Measurements from ENCODE around the gene OGA.

OGA gene

DNA sequence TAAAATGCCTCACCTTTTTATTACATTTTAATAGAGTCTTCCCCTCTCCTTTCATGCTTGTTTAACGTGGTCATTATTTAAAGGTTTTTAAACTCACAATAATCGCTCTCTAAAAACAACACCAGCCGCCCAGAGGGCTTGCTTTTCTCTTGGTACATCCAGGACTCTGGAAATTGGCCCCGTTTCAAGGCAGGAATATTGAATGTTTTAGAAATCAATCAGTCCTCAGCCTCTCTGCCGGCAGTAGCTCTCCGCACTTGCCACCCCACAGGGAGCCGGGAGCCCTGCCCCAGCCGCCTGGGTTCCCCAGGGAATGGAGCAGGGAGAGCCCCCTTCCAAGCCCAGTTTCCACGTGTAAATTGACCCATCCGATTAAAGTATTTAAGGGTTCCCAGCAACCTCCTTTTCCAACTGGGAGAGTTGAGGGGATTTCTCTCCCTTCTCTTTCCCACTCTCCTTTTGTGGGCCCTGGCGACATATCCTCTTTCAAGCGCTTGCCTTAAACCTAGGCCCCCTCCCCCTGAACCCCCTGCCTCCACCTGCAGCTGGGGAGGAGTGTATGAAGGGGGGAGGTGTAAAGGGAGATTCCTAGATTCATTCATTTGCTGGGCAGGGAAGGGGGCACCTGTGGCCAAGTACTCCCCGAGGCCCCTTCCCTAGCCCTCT lies 44.2 kb downstream of the OGA start:
- DNase-seq, result peak; percentile 15

GRCh38 chr10:101772895-101773761 lies 45.1 kb downstream of the OGA start:
- no peak for DNase-seq

- DNase-seq, result no peak
These were observed 46.0 kb downstream of the OGA start for GRCh38 chr10:101772017-101772894.

DNA sequence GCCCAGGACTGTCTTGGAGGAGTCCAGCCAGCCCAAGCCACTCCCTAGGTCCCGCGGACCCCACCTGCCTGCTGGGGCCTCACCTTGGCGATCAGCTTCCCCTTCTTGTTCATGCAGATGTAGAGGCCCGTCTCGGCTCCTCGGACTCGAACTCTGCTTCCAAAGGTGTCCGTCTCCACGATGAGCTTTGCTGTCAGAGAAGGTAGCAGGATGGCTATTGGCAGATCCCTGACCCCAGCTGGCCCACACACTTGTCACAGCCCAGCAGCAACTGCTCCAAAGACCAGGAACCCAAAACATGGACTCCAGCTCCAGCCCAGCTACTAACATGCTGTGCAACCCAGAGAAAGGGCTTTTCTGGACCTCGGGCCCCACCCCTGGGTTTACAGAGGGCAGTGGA lies 46.9 kb downstream of the OGA start:
- no peak for DNase-seq

GRCh38 chr10:101770331-101771215 lies 47.7 kb downstream of the OGA start:
- no peak for DNase-seq

GRCh38 chr10:101769541-101770180 lies 48.6 kb downstream of the OGA start:
- DNase-seq, result no peak

DNA sequence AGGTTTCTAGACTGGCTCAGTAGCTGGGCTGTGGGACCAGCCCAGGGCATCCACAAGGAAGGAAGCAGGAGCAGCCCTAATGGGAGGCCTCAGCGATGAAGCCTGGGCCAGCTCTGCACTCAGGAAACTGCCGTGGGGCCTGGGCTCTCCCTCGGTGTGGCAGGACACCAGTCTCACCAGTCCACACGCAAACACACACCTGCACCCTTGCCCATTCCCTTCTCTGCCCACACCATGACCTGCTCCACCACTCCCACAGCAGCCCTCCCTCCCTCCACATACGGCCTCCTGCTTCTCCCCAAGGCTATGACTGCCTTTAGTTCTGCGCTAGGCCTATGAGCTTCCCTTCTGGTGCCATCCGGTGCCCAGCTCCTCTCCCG lies 49.5 kb downstream of the OGA start:
- no peak for DNase-seq

- DNase-seq, result no peak
These were observed 50.1 kb downstream of the OGA start for GRCh38 chr10:101767966-101768790.

DNA sequence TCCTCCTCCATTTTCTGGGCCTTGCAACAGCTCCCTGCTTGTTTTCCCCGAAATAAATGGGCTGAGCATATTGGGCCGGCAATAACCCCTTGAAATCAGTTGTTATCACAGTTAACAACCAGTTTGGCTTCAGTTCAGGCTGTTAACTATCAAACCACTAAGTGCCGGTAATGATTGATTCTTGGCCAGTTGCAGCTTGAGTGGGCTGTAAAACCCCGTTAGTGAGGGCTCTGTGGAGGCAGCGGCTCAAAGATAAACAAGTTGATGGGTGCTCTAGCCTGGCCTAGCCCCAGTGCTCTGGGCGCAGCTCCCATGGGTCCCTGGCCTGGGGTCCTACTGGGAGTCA lies 50.7 kb downstream of the OGA start:
- DNase-seq, result no peak

- DNase-seq, result no peak
These were observed 51.3 kb downstream of the OGA start for GRCh38 chr10:101766753-101767599.

- no peak for DNase-seq
These were observed 51.9 kb downstream of the OGA start for GRCh38 chr10:101766306-101766705.

- no peak for DNase-seq
These were observed 55.0 kb downstream of the OGA start for GRCh38 chr10:101763141-101763846.

- DNase-seq, result no peak
These were observed 55.5 kb downstream of the OGA start for GRCh38 chr10:101762736-101763135.

- DNase-seq, result no peak
These were observed 57.0 kb downstream of the OGA start for GRCh38 chr10:101761226-101761625.

- no peak for DNase-seq
These were observed 57.7 kb downstream of the OGA start for GRCh38 chr10:101760510-101760909.

GRCh38 chr10:101759309-101760247 lies 58.7 kb downstream of the OGA start:
- peak; percentile 39 for DNase-seq

DNA sequence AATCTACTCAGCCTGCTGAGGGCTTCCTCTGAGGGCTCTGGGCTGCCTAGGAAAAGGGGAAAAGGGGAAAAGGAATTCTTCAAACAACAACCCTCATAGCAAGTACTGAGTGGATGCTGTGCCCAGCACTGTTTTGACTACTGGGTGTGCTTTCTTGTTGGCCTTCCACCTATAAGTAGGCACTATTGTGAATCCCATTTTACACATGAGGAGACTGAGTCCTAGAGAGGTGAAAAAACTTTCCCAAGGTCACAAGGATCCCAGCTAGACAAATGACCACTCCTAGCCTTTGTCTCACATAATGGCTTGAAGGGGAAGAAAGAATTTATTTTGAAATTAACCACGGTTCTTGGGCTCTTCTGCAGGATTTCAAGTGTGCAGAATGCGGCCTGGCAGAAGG lies 59.4 kb downstream of the OGA start:
- DNase-seq, result no peak

DNA sequence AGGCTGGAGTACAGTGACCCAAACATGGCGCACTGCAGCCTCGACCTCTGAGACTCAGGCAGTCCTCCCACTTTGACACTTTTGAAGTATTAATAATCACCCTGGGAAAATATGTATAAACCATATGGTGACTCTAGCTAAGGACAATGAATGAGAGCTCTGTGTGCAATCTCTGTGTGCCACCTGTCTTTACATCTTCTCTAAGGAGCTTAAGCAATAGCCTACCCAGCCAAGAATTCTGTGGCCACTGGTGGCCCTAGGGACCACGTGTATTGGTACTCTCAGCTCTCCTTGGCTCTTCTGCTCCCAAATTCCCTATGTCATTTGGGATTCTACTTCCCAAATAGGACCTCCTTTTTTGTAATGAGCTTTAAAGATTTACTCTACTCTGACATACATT lies 66.0 kb downstream of the OGA start:
- DNase-seq, result no peak
